GM23248 (cell line): ENCODE measurements around the gene CLEC4C. TPM values are rescaled to one million over a fixed set of nuclear protein-coding genes. Genes with fewer than 3 reads are reported as not detected.
A peak's percentile ranks its signal among the peaks of the same experiment; 100 is the strongest.

Experiments used
- DNase-seq: peaks from one replicate; pipeline ENCODE4 v3.0.0-alpha.2; 2015
- H2AFZ ChIP-seq: fragments of 200-600 bp; sonication (generic); 2 replicates; pipeline ENCODE4 v1.6.1; 2016; ENCODE audit warnings: antibody characterized with exemption
- H3F3A ChIP-seq: fragments of 200-600 bp; sonication (generic); 2 replicates; pipeline ENCODE4 v1.6.1; 2016; ENCODE audit warnings: mild to moderate bottlenecking, antibody characterized with exemption, mixed run types; ENCODE audit not compliant: insufficient read depth
- H3K27ac ChIP-seq: fragments of 200-600 bp; sonication (generic); 2 replicates; pipeline ENCODE4 v1.5.1; 2016; ENCODE audit warnings: mild to moderate bottlenecking
- H3K27me3 ChIP-seq: fragments of 200-600 bp; sonication (generic); replicated peaks from 2 replicates; pipeline ENCODE4 v1.6.1; 2016; ENCODE audit warnings: mild to moderate bottlenecking; ENCODE audit not compliant: insufficient read depth
- H3K36me3 ChIP-seq: fragments of 200-600 bp; sonication (generic); 2 replicates; pipeline ENCODE4 v1.6.1; 2016; ENCODE audit warnings: low read depth, mild to moderate bottlenecking
- H3K4me1 ChIP-seq: fragments of 200-600 bp; sonication (generic); 2 replicates; pipeline ENCODE4 v1.6.1; 2016; ENCODE audit warnings: mild to moderate bottlenecking; ENCODE audit not compliant: insufficient read depth
- H3K4me2 ChIP-seq: fragments of 200-600 bp; sonication (generic); one replicate; pipeline ENCODE4 v1.6.1; 2016; ENCODE audit warnings: mild to moderate bottlenecking; ENCODE audit not compliant: unreplicated experiment
- H3K4me3 ChIP-seq: fragments of 200-600 bp; sonication (generic); 2 replicates; pipeline ENCODE4 v1.5.1; 2016; ENCODE audit warnings: mild to moderate bottlenecking
- H3K79me2 ChIP-seq: fragments of 200-600 bp; sonication (generic); 2 replicates; pipeline ENCODE4 v1.6.1; 2016; ENCODE audit warnings: mild to moderate bottlenecking; ENCODE audit not compliant: insufficient read depth
- H3K9ac ChIP-seq: fragments of 200-600 bp; sonication (generic); 2 replicates; pipeline ENCODE4 v1.6.1; 2016; ENCODE audit warnings: mild to moderate bottlenecking
- H3K9me2 ChIP-seq: fragments of 200-600 bp; sonication (generic); 2 replicates; pipeline ENCODE4 v1.6.1; 2016; ENCODE audit warnings: mixed run types, mild to moderate bottlenecking, moderate library complexity; ENCODE audit not compliant: insufficient read depth
- H3K9me3 ChIP-seq: fragments of 200-600 bp; sonication (generic); one replicate; pipeline ENCODE4 v1.6.1; 2017; ENCODE audit warnings: low read depth
- H4K20me1 ChIP-seq: fragments of 200-600 bp; sonication (generic); 2 replicates; pipeline ENCODE4 v1.6.0; 2016; ENCODE audit not compliant: insufficient read depth
- EZH2 ChIP-seq: fragments of 200-600 bp; sonication (generic); IDR thresholded peaks from 2 replicates; pipeline ENCODE4 v1.6.1; 2018; ENCODE audit warnings: antibody characterized with exemption, mild to moderate bottlenecking; ENCODE audit not compliant: insufficient read depth, poor library complexity, severe bottlenecking
- EZH2phosphoT487 ChIP-seq: fragments of 200-600 bp; sonication (generic); IDR thresholded peaks from 2 replicates; pipeline ENCODE4 v1.6.1; 2018; ENCODE audit warnings: antibody characterized with exemption, moderate library complexity, mild to moderate bottlenecking, low read depth; ENCODE audit not compliant: insufficient read depth
- WGBS, 2 experiments: methylation state at CpG; one replicate each; pipeline ENCODE4 v1.1.6; 2015 to 2017; ENCODE audit warnings: low lambda C conversion rate in 2 of 2, low coverage in 1 of 2; ENCODE audit errors: missing lambda C conversion rate in 2 of 2; 5-methylcytosine and 5-hydroxymethylcytosine counted together
- in situ Hi-C: fragments of 300-500 bp; cut with MboI; formaldehyde crosslinking; loops from 2 replicates; pipeline ENCODE4 v1.15.0; 2020
- polyA plus RNA-seq: library from polyadenylated mRNA; unstranded; fragments of >200 nt; fragmentation: Nextera tagmentation; extraction: Ambion mirVana; gene quantifications from 2 replicates; pipeline ENCODE4 v1.2.1, GENCODE V29; 2016
- total RNA-seq: library from RNA; depleted of rRNA; stranded (reverse); fragments of >200 nt; shearing (Covaris generic); gene quantifications from 2 replicates; pipeline ENCODE4 v1.2.3, GENCODE V29; 2014

CLEC4C gene
- total and polyA plus RNA-seq, 2 experiments from 2014 or later, result not detected

DNA sequence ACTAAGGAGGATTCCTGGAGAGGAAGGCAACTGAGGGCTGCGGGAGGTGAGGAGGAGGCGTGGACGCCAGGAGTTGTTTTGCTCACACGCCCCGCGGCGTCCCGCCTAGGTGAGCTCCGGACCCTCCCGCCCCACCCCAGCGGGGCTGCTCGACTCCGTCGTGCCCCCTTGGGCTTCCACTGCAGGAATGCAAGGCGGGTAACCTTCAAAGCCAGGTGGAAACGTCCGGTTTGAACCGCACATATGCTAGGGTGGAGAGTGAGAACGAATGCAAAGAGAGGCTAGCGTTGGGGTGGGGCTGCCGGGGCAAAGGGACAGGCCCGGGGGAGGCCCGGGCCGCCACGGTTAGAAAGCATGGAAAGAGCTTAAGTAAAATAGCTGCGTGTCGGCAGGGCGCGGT is 41.3 kb downstream of the CLEC4C start:
- TF ChIP-seq EZH2 (no peak), EZH2phosphoT487 (no peak)
- no peaks in the 10 kb centered on the region for H4K20me1 ChIP-seq
- no peak for DNase-seq
- no peak overlapping the region for H3K9ac ChIP-seq
- peaks cover 4% of the 10 kb centered on the region; the same call in 1 of the 2 replicates for H3K27me3 ChIP-seq
- H3K27ac ChIP-seq, result no peak overlapping the region
- 77 to 81% methylated on average over 25 to 29 of the region's 29 CpGs for whole genome bisulfite sequencing, 2 experiments
- H3F3A ChIP-seq, result no peaks in the 10 kb centered on the region
- H3K4me1 ChIP-seq, result no peaks in the 10 kb centered on the region
- no peak overlapping the region for H3K4me2 ChIP-seq
- no peaks in the 10 kb centered on the region for H3K79me2 ChIP-seq
- in situ Hi-C loops, result no loop called here
- H3K36me3 ChIP-seq, result no peaks in the 10 kb centered on the region
- no peak overlapping the region for H2AFZ ChIP-seq
- no peak overlapping the region for H3K4me3 ChIP-seq
- H3K9me2 ChIP-seq, result no peaks in the 10 kb centered on the region
- H3K9me3 ChIP-seq, result no peaks in the 10 kb centered on the region

DNA sequence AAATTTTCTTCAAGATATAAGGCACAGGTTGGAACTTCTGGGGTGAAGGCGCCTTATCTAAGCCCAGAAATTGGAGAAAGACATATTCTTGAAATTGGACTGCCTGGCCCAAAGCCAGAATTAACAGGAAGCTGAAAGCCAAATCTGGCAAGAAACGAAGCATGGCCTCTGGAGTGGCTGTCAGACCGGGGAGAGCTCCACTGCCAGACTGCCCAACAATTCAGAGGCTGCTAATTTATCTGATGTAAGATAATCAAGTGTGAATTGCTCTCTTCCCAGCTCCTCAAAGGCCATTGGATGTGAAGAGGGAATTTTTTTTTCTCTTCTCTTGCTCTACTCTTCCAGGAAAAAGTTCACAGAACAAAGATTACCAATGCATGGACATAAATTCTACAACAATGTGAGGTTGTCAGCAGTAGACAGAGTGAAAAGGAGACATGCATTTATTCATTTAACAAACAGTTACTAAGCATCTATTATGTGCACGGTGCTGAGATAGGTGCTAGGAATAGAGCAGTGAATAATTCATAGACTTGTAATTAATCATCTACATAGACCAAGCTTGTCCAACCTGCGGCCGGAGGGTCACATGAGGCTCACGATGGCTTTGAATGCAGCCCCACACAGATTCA is 51.5 kb downstream of the CLEC4C start, which contains the start of gene GDF3:
GDF3 (minus strand) TSS at position 210 of the 632 bp plus-strand sequence; CDS start at position 163, 47 bp downstream.
- 32 to 38% methylated on average over 7 of the region's 7 CpGs for WGBS, 2 experiments

DNA sequence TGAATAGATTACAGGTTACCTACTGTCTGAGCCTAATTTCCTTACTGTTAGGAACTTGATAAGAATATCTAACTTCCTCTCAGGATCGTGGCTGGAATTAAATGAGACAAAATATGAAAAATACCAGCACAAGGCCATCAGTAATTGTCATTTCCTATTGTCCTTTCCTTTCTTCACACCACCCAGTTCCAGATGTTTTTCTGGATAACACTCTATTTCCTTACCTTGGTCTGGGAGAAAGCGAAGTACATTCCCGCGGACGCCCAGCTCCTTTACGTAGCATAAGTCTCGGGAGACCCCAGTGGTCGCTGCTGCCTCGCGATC is 52.0 kb downstream of the CLEC4C start:
- in situ Hi-C loops, result no loop called here
- WGBS, 2 experiments, result 21 to 23% methylated on average over 10 of the region's 10 CpGs
- no peaks in the 10 kb centered on the region for H3K9me2 ChIP-seq
- H3K4me1 ChIP-seq, result no peaks in the 10 kb centered on the region
- peaks cover 11% of the 10 kb centered on the region for H3K27me3 ChIP-seq
- TF ChIP-seq EZH2phosphoT487 (no peak), EZH2 (no peak)
- no peaks in the 10 kb centered on the region for H3K79me2 ChIP-seq
- no peaks in the 10 kb centered on the region for H3F3A ChIP-seq
- H3K4me3 ChIP-seq, result no peak overlapping the region
- no peak overlapping the region for H3K27ac ChIP-seq
- H3K9me3 ChIP-seq, result no peaks in the 10 kb centered on the region
- H4K20me1 ChIP-seq, result no peaks in the 10 kb centered on the region
- DNase-seq, result no peak
- H3K9ac ChIP-seq, result no peak overlapping the region
- H3K36me3 ChIP-seq, result no peaks in the 10 kb centered on the region
- H3K4me2 ChIP-seq, result no peak overlapping the region
- H2AFZ ChIP-seq, result no peak overlapping the region

More for the DNA sequence above, 51.5 kb downstream of the CLEC4C start, which contains the start of gene GDF3:
- Histone ChIP-seq H3K9ac (no peak within 1 kb of the TSS), H4K20me1 (no peaks in the 10 kb centered on the region), H3K9me3 (no peaks in the 10 kb centered on the region), H3K4me1 (no peaks in the 10 kb centered on the region), H3K4me2 (no peak within 1 kb of the TSS), H3F3A (no peaks in the 10 kb centered on the region), H3K9me2 (no peaks in the 10 kb centered on the region), H3K27ac (no peak within 1 kb of the TSS), H3K4me3 (no peak within 1 kb of the TSS), H3K27me3 (peaks cover 11% of the 10 kb centered on the region), H3K79me2 (no peaks in the 10 kb centered on the region), H2AFZ (no peak within 1 kb of the TSS), H3K36me3 (no peaks in the 10 kb centered on the region)
- in situ Hi-C loops, result no loop called here
- no peak for TF ChIP-seq EZH2
- peak; percentile 20 for DNase-seq

DNA sequence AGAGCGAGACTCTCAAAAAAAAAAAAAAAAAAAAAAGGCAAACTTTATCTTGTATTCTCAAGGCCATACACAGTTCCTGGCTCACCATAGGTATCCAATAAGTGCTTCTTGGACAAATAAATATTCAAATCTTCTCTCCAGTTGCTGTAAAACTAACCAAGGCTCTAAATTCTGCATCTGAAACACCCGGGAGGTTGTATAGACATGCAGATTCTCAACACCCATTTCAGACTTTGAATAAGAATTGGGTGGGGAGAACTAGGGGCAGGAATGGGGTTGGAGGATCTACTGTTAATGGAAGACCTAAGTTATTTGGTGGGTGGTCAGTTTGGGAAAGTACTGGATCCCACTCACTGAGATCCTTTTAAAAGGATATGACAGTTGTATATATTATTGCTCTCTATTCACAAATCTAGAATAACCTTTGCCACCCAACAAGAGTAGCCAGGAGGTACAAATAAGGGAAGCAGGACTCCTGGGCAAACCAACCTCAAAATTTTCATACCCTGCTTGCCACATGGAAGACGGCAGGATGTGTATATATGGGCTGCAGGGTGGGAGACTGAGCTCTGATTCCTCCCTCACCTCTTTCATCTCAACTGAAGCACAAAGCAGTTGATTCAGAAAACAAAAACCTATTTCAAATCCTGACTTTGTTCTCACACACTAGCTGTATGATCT is 52.5 kb downstream of the CLEC4C start:
- no peak overlapping the region for H3K27ac ChIP-seq
- 26 to 27% methylated on average over 3 of the region's 3 CpGs for WGBS, 2 experiments
- no peaks in the 10 kb centered on the region for H3K79me2 ChIP-seq
- H3K27me3 ChIP-seq, result peaks cover 11% of the 10 kb centered on the region
- H3K4me3 ChIP-seq, result no peak overlapping the region
- no peaks in the 10 kb centered on the region for H4K20me1 ChIP-seq
- H3K9ac ChIP-seq, result no peak overlapping the region
- no peaks in the 10 kb centered on the region for H3F3A ChIP-seq
- H3K4me1 ChIP-seq, result no peaks in the 10 kb centered on the region
- H3K4me2 ChIP-seq, result no peak overlapping the region
- H3K9me3 ChIP-seq, result no peaks in the 10 kb centered on the region
- no peaks in the 10 kb centered on the region for H3K9me2 ChIP-seq
- no peak for DNase-seq
- TF ChIP-seq EZH2 (no peak), EZH2phosphoT487 (no peak)
- in situ Hi-C loops, result no loop called here
- no peak overlapping the region for H2AFZ ChIP-seq
- H3K36me3 ChIP-seq, result no peaks in the 10 kb centered on the region
